ENCODE measurements around the gene OBSCN.

Gene OBSCN

GRCh38 chr1:228316589-228317387 is 108.9 kb downstream of the OBSCN start:
- Histone ChIP-seq H3K4me1 (ENCODE audit: insufficient read depth, low read length) (no peaks in the 10 kb centered on the region), H3K36me3 (ENCODE audit: insufficient read depth, low read depth, low read length) (peaks cover 26% of the 10 kb centered on the region), H3K9me3 (ENCODE audit: insufficient read depth, low read depth, low read length) (peaks cover 4% of the 10 kb centered on the region; the same call in 1 of the 2 replicates), H3K4me3 (ENCODE audit: low read length) (no peak overlapping the region), H3K27me3 (ENCODE audit: insufficient read depth, low read length) (no peaks in the 10 kb centered on the region), H3K27ac (ENCODE audit: low read length) (no peak overlapping the region), H3K9ac (ENCODE audit: low read depth, low read length) (no peak overlapping the region)

GRCh38 chr1:228317411-228317828 is 109.6 kb downstream of the OBSCN start:
- Histone ChIP-seq H3K9ac (ENCODE audit: low read depth, low read length) (no peak overlapping the region), H3K27ac (ENCODE audit: low read length) (no peak overlapping the region), H3K36me3 (ENCODE audit: insufficient read depth, low read depth, low read length) (peaks cover 33% of the 10 kb centered on the region), H3K4me3 (ENCODE audit: low read length) (no peak overlapping the region), H3K9me3 (ENCODE audit: insufficient read depth, low read depth, low read length) (no peaks in the 10 kb centered on the region; the same call in 1 of the 2 replicates), H3K27me3 (ENCODE audit: insufficient read depth, low read length) (no peaks in the 10 kb centered on the region), H3K4me1 (ENCODE audit: insufficient read depth, low read length) (no peaks in the 10 kb centered on the region)

GRCh38 chr1:228317891-228318810 is 110.3 kb downstream of the OBSCN start:
- Histone ChIP-seq H3K27me3 (ENCODE audit: insufficient read depth, low read length) (no peaks in the 10 kb centered on the region), H3K36me3 (ENCODE audit: insufficient read depth, low read depth, low read length) (peaks cover 40% of the 10 kb centered on the region), H3K9me3 (ENCODE audit: insufficient read depth, low read depth, low read length) (no peaks in the 10 kb centered on the region), H3K27ac (ENCODE audit: low read length) (no peak overlapping the region), H3K4me3 (ENCODE audit: low read length) (no peak overlapping the region), H3K4me1 (ENCODE audit: insufficient read depth, low read length) (no peaks in the 10 kb centered on the region), H3K9ac (ENCODE audit: low read depth, low read length) (no peak overlapping the region)

- H3K27ac ChIP-seq (ENCODE audit: low read length), result no peak overlapping the region
- H3K9ac ChIP-seq (ENCODE audit: low read depth, low read length), result no peak overlapping the region
- H3K4me3 ChIP-seq (ENCODE audit: low read length), result no peak overlapping the region
- H3K4me1 ChIP-seq (ENCODE audit: insufficient read depth, low read length), result no peaks in the 10 kb centered on the region
- peaks cover 47% of the 10 kb centered on the region for H3K36me3 ChIP-seq (ENCODE audit: insufficient read depth, low read depth, low read length)
- no peaks in the 10 kb centered on the region for H3K27me3 ChIP-seq (ENCODE audit: insufficient read depth, low read length)
- no peaks in the 10 kb centered on the region for H3K9me3 ChIP-seq (ENCODE audit: insufficient read depth, low read depth, low read length)
Observed at GRCh38 chr1:228318823-228319241, 111.0 kb downstream of the OBSCN start.

DNA sequence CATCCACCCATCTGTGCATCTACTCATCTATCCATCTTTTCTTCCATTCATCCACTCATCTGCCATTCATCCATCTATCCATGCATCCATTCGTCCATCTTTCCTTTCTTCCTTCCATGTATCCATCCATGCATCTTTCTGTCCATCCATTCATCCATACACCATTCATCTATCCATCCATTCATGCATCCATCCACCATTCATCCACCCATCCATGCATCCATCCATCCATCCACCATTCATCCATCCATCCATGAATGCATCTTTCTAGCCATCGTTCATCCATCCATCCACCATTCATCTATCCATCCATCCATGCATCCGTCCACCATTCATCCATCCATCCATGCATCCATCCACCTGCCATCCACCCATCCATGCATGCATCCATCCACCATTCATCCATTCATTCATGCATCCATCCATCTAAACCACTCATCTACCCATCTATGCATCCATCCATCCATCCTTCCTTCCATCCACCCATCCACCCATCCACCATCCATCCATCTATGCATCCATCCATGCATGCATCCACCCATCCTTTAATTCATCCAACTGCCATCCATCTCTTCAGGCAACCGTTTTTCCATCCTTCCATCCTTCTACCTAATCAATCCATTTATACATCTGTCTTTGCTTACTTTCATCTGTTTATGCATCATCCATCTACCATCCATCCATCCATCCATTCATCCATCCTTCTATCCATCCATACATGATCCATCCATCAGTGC is 111.7 kb downstream of the OBSCN start:
- H3K4me3 ChIP-seq (ENCODE audit: low read length), result no peak overlapping the region
- peaks cover 54% of the 10 kb centered on the region for H3K36me3 ChIP-seq (ENCODE audit: insufficient read depth, low read depth, low read length)

DNA sequence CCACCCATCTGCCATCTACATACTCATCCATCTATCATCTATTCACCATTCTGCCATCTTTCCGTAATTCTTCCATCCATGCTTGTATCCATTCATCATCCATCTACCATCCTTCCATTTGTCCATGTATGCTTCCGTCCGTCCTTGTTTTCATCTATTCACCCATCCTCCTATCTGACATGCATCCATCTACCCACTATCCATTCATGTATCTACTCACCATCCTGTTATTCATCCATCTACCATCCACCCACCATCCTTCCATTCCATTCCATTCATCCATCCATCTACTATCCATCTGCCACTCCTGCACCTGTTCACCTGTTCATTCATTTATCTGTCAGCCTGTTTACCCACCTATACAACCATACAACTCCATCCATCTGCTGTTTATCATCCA is 112.5 kb downstream of the OBSCN start:
- Histone ChIP-seq H3K4me3 (ENCODE audit: low read length) (no peak overlapping the region), H3K27me3 (ENCODE audit: insufficient read depth, low read length) (no peaks in the 10 kb centered on the region), H3K27ac (ENCODE audit: low read length) (no peak overlapping the region), H3K4me1 (ENCODE audit: insufficient read depth, low read length) (no peaks in the 10 kb centered on the region), H3K9ac (ENCODE audit: low read depth, low read length) (no peak overlapping the region), H3K9me3 (ENCODE audit: insufficient read depth, low read depth, low read length) (no peaks in the 10 kb centered on the region), H3K36me3 (ENCODE audit: insufficient read depth, low read depth, low read length) (peaks cover 61% of the 10 kb centered on the region)

More for the DNA sequence above, 111.7 kb downstream of the OBSCN start:
- H3K9me3 ChIP-seq (ENCODE audit: insufficient read depth, low read depth, low read length), result no peaks in the 10 kb centered on the region
- H3K27ac ChIP-seq (ENCODE audit: low read length), result no peak overlapping the region
- no peaks in the 10 kb centered on the region for H3K4me1 ChIP-seq (ENCODE audit: insufficient read depth, low read length)
- no peaks in the 10 kb centered on the region for H3K27me3 ChIP-seq (ENCODE audit: insufficient read depth, low read length)
- no peak overlapping the region for H3K9ac ChIP-seq (ENCODE audit: low read depth, low read length)

- Histone ChIP-seq H3K36me3 (ENCODE audit: insufficient read depth, low read depth, low read length) (peaks cover 65% of the 10 kb centered on the region), H3K27ac (ENCODE audit: low read length) (no peak overlapping the region), H3K27me3 (ENCODE audit: insufficient read depth, low read length) (no peaks in the 10 kb centered on the region), H3K9ac (ENCODE audit: low read depth, low read length) (no peak overlapping the region), H3K4me1 (ENCODE audit: insufficient read depth, low read length) (no peaks in the 10 kb centered on the region), H3K9me3 (ENCODE audit: insufficient read depth, low read depth, low read length) (no peaks in the 10 kb centered on the region; the same call in 1 of the 2 replicates), H3K4me3 (ENCODE audit: low read length) (no peak overlapping the region)
Observed at GRCh38 chr1:228321435-228321834, 113.6 kb downstream of the OBSCN start.

- Histone ChIP-seq H3K4me1 (ENCODE audit: insufficient read depth, low read length) (no peaks in the 10 kb centered on the region), H3K27me3 (ENCODE audit: insufficient read depth, low read length) (no peaks in the 10 kb centered on the region), H3K27ac (ENCODE audit: low read length) (no peak overlapping the region), H3K4me3 (ENCODE audit: low read length) (no peak overlapping the region), H3K9me3 (ENCODE audit: insufficient read depth, low read depth, low read length) (no peaks in the 10 kb centered on the region; the same call in 1 of the 2 replicates), H3K9ac (ENCODE audit: low read depth, low read length) (no peak overlapping the region), H3K36me3 (ENCODE audit: insufficient read depth, low read depth, low read length) (peaks cover 65% of the 10 kb centered on the region)
Observed at GRCh38 chr1:228321895-228322294, 114.1 kb downstream of the OBSCN start.

- H3K27me3 ChIP-seq (ENCODE audit: insufficient read depth, low read length), result no peaks in the 10 kb centered on the region
- no peak overlapping the region for H3K9ac ChIP-seq (ENCODE audit: low read depth, low read length)
- no peak overlapping the region for H3K4me3 ChIP-seq (ENCODE audit: low read length)
- peaks cover 65% of the 10 kb centered on the region for H3K36me3 ChIP-seq (ENCODE audit: insufficient read depth, low read depth, low read length)
- H3K4me1 ChIP-seq (ENCODE audit: insufficient read depth, low read length), result no peaks in the 10 kb centered on the region
- H3K9me3 ChIP-seq (ENCODE audit: insufficient read depth, low read depth, low read length), result no peaks in the 10 kb centered on the region; the same call in 1 of the 2 replicates
- H3K27ac ChIP-seq (ENCODE audit: low read length), result no peak overlapping the region
Observed at GRCh38 chr1:228323401-228323800, 115.6 kb downstream of the OBSCN start.

- Histone ChIP-seq H3K36me3 (ENCODE audit: insufficient read depth, low read depth, low read length) (peaks cover 53% of the 10 kb centered on the region), H3K27me3 (ENCODE audit: insufficient read depth, low read length) (no peaks in the 10 kb centered on the region), H3K4me1 (ENCODE audit: insufficient read depth, low read length) (no peaks in the 10 kb centered on the region), H3K4me3 (ENCODE audit: low read length) (no peak overlapping the region), H3K9me3 (ENCODE audit: insufficient read depth, low read depth, low read length) (no peaks in the 10 kb centered on the region; the same call in 1 of the 2 replicates), H3K9ac (ENCODE audit: low read depth, low read length) (no peak overlapping the region), H3K27ac (ENCODE audit: low read length) (no peak overlapping the region)
Observed at GRCh38 chr1:228325267-228325666, 117.4 kb downstream of the OBSCN start.

DNA sequence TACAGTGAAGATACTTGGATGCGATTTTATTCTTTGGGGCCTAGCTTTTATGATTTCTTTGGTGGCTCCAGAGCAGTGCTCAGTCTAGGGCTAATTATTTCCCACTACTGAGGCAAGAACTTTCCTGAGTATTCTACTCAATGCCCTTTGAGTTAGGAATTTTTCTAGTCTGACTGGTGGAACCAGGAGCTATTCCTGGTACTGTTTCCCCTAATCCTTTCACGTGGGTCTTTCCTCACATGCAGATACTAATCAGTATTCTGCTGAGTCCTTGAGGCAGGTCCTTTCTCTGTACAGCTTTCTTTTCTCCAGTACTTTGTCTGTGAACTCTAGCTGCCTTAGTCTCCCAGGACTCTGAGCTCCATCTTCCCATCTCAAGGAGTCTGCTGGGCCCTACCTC is 122.0 kb downstream of the OBSCN start:
- Histone ChIP-seq H3K4me3 (ENCODE audit: low read length) (no peak overlapping the region), H3K36me3 (ENCODE audit: insufficient read depth, low read depth, low read length) (peaks cover 7% of the 10 kb centered on the region; the same call in 1 of the 2 replicates), H3K27ac (ENCODE audit: low read length) (no peak overlapping the region), H3K9me3 (ENCODE audit: insufficient read depth, low read depth, low read length) (no peaks in the 10 kb centered on the region; the same call in 1 of the 2 replicates), H3K9ac (ENCODE audit: low read depth, low read length) (no peak overlapping the region), H3K4me1 (ENCODE audit: insufficient read depth, low read length) (no peaks in the 10 kb centered on the region), H3K27me3 (ENCODE audit: insufficient read depth, low read length) (no peaks in the 10 kb centered on the region)
